Measurements from ENCODE around the gene GPR108. TPM values are rescaled to one million over a fixed set of nuclear protein-coding genes. Genes with fewer than 3 reads are reported as not detected.
A peak's percentile ranks its signal among the peaks of the same experiment; 100 is the strongest.

The GPR108 gene
- total RNA-seq, 1 donor from 2014 or later, result 72.8 TPM

DNA sequence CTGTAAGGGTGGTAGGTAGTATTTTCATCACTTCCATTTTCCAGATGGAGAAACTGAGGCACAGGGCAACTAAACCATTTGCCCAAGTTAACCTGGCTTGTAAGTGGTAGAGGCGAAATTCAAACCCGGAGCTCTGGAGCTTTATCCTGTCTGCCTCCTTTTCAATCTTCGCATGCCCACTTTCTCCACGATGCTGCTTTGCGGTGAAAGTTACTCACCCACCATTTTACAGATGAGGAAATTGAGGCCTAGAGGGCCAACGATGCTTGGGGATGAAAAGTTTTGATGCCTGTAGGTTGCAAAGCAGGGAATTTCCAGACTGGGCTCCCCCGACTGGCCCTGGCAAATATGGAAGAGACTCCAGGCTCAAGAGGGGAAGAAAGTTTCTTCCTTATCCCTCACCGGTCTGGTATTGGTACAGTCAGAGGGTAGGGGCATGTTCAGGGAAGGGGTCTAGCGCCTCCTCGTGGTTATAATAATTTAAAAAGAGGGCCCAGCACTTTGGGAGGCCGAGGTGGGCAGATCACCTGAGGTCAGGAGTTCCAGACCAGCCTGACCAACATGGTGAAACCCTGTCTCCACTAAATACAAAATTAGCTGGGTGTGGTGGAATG is 31.7 kb upstream of the GPR108 start:
- no peaks in the 10 kb centered on the region for H3K36me3 Mint-ChIP-seq (ENCODE audit: insufficient read depth)
- H3K27ac Mint-ChIP-seq, result no peak overlapping the region
- TF ChIP-seq, protein P1, sequence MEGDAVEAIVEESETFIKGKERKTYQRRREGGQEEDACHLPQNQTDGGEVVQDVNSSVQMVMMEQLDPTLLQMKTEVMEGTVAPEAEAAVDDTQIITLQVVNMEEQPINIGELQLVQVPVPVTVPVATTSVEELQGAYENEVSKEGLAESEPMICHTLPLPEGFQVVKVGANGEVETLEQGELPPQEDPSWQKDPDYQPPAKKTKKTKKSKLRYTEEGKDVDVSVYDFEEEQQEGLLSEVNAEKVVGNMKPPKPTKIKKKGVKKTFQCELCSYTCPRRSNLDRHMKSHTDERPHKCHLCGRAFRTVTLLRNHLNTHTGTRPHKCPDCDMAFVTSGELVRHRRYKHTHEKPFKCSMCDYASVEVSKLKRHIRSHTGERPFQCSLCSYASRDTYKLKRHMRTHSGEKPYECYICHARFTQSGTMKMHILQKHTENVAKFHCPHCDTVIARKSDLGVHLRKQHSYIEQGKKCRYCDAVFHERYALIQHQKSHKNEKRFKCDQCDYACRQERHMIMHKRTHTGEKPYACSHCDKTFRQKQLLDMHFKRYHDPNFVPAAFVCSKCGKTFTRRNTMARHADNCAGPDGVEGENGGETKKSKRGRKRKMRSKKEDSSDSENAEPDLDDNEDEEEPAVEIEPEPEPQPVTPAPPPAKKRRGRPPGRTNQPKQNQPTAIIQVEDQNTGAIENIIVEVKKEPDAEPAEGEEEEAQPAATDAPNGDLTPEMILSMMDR (IDR thresholded peaks at IDR 0.05; ENCODE audit: unreplicated experiment), result peak; percentile 42
- peaks cover 18% of the 10 kb centered on the region for H3K4me1 Mint-ChIP-seq (ENCODE audit: low read depth)
- DNase-seq (ENCODE audit: low spot score, unreplicated experiment), result no peak
- H3K27me3 Mint-ChIP-seq, result peaks cover 10% of the 10 kb centered on the region
- no peaks in the 10 kb centered on the region for H3K9me3 Mint-ChIP-seq (ENCODE audit: low read depth)
- no peak overlapping the region for H3K4me3 Mint-ChIP-seq (ENCODE audit: low read depth)

DNA sequence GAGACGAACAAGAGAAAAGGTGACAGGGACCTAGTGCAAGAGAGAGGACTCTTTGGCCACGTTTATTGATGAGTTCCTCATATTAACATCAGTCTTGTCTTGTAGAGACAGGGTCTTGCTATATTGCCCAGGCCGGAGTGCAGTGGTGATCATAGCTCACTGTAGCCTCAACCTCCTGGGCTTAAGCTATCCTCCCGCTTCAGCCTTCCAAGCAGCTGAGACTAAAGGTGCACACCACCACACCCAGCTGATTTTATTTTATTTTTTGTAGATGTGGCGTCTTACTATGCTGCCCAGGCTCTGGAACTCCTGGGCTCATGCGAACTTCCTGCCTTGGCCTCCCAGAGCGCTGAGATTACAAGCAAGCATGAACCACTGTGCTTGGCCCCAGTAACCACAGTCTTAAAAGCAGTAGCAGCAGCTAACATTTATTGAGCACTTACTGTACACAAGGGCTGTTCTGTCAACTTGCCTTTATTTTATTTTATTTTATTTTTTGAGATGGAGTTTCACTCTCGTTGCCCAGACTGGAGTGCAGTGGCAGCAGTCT is 30.9 kb upstream of the GPR108 start:
- Mint-ChIP-seq H3K27ac (no peak overlapping the region), H3K4me1 (ENCODE audit: low read depth) (peaks cover 18% of the 10 kb centered on the region), H3K36me3 (ENCODE audit: insufficient read depth) (no peaks in the 10 kb centered on the region), H3K9me3 (ENCODE audit: low read depth) (no peaks in the 10 kb centered on the region), H3K4me3 (ENCODE audit: low read depth) (peak overlapping the region; percentile 79), H3K27me3 (peaks cover 10% of the 10 kb centered on the region)
- TF ChIP-seq, protein P1 (IDR thresholded peaks at IDR 0.05; ENCODE audit: unreplicated experiment), result no peak
- no peak for DNase-seq (ENCODE audit: low spot score, unreplicated experiment)

DNA sequence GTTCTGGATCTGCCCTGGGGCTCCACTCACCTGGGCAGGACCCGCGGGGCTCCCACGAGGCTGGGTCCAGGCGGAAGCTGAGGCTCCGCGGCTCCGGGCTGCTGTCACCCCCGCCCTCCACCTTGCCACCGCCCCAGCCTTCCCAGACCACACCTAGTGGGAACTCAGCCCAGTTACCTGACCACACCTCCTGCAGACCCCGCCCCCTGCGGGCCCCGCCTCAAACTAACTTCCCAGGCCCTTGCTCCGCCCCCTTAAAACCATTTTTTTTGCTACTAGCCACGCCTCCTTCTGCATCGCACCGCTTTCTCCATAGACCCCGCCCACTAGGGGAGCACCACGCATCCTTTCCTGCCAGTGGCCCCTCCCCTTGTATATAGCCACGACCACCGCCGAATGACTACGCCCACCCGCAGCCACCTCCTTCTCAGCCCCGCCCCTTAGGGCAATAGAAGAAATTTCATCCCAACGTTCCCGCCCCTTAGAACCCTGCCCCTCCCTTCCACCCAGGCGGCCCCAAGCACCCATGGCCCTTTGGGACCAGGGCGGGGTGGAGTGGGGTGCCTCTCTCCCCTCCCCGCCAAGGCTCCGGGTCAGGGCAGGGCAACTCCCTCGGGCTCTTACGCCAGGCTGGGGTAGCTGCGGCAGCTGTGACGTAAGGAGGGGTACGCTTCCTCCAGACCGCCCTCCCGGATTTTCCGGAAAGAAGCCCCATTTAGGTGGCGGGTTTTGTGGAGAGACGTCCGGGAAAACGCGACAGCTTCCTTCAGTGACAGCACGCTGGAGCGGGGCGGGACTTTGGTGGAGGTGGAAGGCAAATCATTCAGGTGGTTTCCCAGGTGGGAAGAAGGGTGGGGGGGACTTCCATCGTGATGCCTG is 30.2 kb upstream of the GPR108 start, which contains the start of gene SH2D3A:
Gene SH2D3A (minus strand): TSS at position 79 of the 879 bp plus-strand sequence. CDS start 3,687 bp downstream, outside the sequence.
- H3K36me3 Mint-ChIP-seq (ENCODE audit: insufficient read depth), result no peaks in the 10 kb centered on the region
- H3K4me3 Mint-ChIP-seq (ENCODE audit: low read depth), result peak within 1 kb of the TSS; percentile 79
- H3K27me3 Mint-ChIP-seq, result peaks cover 10% of the 10 kb centered on the region
- peaks cover 18% of the 10 kb centered on the region for H3K4me1 Mint-ChIP-seq (ENCODE audit: low read depth)
- no peaks in the 10 kb centered on the region for H3K9me3 Mint-ChIP-seq (ENCODE audit: low read depth)
- DNase-seq (ENCODE audit: low spot score, unreplicated experiment), result peak; percentile 86
- H3K27ac Mint-ChIP-seq, result peak within 1 kb of the TSS; percentile 96
- TF ChIP-seq, protein P1 (IDR thresholded peaks at IDR 0.05; ENCODE audit: unreplicated experiment), result no peak

DNA sequence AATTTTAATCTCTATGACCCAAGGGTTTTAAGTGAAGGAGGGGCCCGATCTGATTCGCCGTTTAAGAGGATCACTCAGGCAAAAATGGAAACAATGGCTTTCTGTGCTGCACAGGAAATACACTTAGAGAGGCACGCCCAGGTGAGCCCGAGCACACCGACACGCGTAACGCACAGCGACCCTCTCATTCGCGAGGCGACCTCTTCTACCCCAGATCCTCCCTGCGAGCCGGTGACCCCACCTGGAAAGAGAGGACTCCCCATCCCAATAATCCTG is 29.6 kb upstream of the GPR108 start:
- H3K27me3 Mint-ChIP-seq, result peaks cover 10% of the 10 kb centered on the region
- H3K27ac Mint-ChIP-seq, result peak overlapping the region; percentile 96
- H3K4me3 Mint-ChIP-seq (ENCODE audit: low read depth), result peak overlapping the region; percentile 79
- TF ChIP-seq, protein P1 (IDR thresholded peaks at IDR 0.05; ENCODE audit: unreplicated experiment), result no peak
- DNase-seq (ENCODE audit: low spot score, unreplicated experiment), result no peak
- H3K4me1 Mint-ChIP-seq (ENCODE audit: low read depth), result peaks cover 18% of the 10 kb centered on the region
- no peaks in the 10 kb centered on the region for H3K36me3 Mint-ChIP-seq (ENCODE audit: insufficient read depth)
- H3K9me3 Mint-ChIP-seq (ENCODE audit: low read depth), result no peaks in the 10 kb centered on the region

DNA sequence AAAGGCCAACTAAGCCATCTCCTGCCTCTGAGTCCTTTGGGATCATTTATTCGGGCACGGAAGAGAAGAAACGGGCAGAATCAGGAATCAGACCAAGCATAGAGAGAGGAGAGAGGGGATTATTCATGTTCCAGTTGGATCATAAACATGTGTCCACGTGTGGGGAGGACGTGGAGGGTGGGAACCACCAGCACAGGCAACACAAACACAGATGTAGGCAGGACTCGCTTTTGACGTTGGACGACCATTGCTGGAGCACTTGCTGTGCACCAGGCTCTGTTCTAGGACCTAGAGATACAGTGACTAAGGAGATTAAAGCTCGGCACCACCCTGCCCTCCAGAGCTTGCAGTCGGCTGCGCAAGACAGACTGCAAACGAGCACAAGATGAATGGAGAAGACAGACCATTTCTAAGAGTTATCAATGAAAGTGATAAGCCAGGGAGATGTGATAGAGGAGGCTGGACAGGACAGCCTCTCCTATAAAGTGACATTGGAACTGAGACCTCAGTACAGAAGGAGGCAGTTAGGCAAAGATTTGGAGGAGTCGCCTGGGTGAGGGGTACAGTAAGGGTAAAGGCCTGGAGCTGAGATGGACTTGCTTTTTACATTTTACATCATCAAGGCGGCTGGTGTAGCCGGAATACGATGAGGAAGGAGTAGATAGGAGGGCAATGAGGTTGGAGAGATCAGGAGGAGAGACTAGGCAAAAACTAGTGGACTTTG is 29.1 kb upstream of the GPR108 start:
- H3K4me3 Mint-ChIP-seq (ENCODE audit: low read depth), result peak overlapping the region; percentile 79
- TF ChIP-seq, protein P1 (IDR thresholded peaks at IDR 0.05; ENCODE audit: unreplicated experiment), result no peak
- peaks cover 7% of the 10 kb centered on the region for H3K27me3 Mint-ChIP-seq
- H3K36me3 Mint-ChIP-seq (ENCODE audit: insufficient read depth), result no peaks in the 10 kb centered on the region
- no peaks in the 10 kb centered on the region for H3K9me3 Mint-ChIP-seq (ENCODE audit: low read depth)
- H3K4me1 Mint-ChIP-seq (ENCODE audit: low read depth), result peaks cover 18% of the 10 kb centered on the region
- H3K27ac Mint-ChIP-seq, result peak overlapping the region; percentile 96
- DNase-seq (ENCODE audit: low spot score, unreplicated experiment), result no peak

Data from progenitor cell of endocrine pancreas (in vitro differentiated cells).